NCI-H1092 treated with DMSO at 0.1 percent for 48 hours (cell line): Measurements from ENCODE around the gene NARS2.
"Not testable (repeated sequence)": the region's sequence is repeated elsewhere in the genome, so short reads cannot be mapped to it uniquely, and the experiment has no call there.

Source experiments
- DNase-seq: peaks from one replicate; lab custom pipeline; 2025; lab: John Stamatoyannopoulos, UW

The NARS2 gene

GRCh38 chr11:78576549-78577097 is 2.0 kb upstream of the NARS2 start:
- DNase-seq: peak; percentile 97

DNA sequence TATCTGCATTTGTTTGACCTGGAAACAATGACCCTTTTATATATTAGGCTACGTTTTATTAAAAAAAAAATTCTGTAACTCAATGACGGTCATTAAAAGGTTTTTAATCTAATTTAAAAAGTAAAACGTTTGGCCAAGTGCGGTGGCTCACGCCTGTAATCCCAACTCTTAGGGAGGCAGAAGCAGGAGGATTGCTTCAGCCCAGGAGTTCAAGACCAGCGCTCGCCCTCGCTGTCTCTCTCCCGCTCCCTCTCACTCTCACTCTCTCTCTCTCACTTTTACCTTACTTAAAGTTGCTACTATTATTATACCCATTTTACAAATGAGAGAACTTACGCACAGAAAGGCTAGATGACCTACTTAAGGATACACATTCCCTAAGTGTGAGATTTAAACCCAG is 814 bp upstream of the NARS2 start:
- no peak for DNase-seq

- no peak for DNase-seq
Observed at GRCh38 chr11:78573681-78574080, 983 bp downstream of the NARS2 start.

DNA sequence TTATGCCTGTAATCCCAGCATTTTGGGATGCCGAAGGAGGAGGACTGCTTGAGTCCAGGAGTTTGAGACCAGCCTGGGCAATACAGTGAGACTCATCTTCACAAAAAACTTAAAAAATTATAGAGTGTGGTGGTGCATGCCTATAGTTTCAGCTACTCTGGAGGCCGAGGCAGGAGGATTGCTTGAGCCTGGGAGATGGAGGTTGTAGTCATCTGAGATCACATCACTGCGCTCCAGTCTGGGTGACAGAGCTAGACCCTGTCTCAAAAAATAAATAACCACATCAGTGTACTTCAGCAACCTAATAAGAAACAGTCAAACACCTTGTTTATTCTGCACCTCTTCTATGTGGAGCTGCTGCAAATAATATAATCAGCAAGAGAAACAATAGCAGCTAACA is 1.4 kb downstream of the NARS2 start:
- DNase-seq: no peak

GRCh38 chr11:78572394-78572793 is 2.3 kb downstream of the NARS2 start:
- DNase-seq: no peak

DNA sequence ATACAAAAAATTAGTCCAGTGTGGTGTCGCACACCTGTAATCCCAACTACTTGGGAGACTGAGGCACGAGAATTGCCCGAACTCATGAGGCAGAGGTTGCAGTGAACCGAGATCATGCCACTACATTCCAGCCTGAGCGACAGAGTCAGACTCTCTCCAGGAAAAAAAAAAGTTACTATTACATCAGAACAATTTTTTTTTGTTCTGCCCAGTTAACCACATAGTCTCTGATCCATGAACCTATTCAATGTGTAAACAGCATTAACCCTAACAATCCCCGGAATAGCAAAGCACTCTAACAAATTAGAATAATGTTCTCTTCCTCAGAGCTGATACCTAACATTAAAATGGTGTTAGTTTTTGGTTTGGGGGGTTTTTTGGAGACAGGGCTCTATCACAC is 4.6 kb downstream of the NARS2 start:
- no peak for DNase-seq

DNA sequence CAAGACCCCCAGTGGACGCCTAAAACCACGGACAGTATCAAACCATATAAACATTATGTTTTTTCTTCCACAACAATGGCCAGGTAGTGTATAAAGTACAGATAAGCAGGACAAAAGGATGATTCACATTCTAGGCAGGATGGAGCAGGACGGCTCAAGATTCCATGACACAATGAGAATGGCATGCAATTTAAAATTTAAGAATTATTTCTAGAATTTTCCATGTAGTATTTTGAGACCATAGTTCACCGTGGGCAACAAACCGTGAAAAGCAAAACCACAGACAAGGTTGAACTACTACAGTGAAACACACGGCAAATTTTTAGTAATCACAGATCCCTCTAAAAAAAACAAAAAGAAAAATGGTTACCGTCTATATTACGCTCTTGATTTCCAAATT is 7.5 kb downstream of the NARS2 start:
- DNase-seq: no peak

DNA sequence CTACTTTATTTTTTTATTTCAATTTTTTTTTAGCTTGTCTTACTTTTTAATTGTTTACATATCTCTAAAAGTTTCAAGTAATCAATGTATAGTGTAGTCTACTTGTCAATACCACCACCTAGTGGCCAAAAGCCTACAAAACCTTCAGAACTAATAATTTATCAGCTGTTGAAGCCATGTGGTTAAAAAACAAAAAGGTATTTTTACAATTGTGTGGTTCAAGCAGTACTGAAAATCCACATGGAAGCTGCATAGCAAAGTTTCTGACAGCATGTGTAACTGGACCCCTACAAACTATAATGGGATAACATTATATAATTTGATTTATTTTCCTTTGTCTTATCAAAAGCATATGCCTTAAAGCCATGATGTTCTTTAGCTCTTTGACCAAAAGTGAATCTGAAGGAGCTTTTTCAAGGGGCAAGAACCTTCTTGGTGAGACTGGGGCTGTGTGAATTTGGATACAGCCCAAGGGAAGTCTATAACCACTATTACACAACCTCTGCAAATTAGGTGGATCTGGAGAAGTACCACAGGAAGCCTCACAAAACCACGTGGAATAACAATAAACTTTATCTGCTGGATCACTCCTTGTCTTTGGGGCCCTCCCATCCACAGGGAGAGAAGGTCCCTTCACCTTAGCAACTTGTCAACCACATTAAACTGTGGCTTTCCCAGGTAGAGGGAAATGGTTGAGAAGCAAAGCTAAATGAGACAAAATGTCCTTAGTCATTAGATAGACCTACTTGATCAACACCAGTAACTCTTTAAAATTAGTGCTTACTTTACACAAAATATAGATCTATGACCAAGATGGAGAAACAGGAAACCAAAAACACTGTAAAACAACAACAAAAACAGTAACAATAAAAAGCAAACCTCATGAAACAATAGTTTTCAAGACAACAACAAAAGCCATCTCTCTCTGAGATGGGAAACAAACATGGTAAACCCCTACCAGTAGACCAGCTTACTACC is 9.9 kb downstream of the NARS2 start:
- DNase-seq: peak; percentile 63

DNA sequence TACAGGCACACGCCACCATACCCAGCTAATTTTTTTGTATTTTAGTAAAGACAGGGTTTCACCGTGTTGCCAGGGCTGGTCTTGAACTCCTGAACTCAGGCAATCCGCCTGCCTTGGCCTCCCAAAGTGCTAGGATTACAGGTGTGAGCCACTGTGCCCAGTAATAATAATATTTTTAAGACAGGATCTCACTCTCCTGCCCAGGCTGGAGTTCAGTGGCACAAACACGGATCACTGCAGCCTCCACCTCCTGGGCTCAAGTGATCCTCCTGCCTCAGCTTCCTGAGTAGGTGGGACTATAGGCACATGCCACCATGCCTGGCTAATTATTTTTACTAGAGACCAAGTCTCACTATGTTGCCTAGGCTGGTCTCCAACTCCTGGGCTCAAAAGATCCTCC is 10.6 kb downstream of the NARS2 start:
- DNase-seq: not testable (repeated sequence)

DNA sequence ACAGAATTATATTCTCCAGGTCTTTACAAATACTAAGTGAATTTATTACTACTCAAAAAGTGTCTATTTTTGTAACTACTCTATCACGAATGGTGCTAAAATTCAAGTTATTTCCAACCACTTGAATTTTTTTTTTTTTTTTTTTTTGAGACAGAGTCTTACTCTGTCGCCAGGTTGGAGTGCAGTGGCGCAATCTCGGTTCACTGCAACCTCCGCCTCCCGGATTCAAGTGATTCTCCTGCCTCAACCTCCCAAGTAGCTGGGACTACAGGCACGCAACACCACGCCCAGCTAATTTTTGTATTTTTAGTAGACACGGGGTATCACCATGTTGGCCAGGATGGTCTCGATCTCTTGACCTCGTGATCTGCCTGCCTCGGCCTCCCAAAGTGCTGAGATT is 11.6 kb downstream of the NARS2 start:
- not testable (repeated sequence) for DNase-seq

GRCh38 chr11:78562398-78562797 is 12.3 kb downstream of the NARS2 start:
- no peak for DNase-seq

DNA sequence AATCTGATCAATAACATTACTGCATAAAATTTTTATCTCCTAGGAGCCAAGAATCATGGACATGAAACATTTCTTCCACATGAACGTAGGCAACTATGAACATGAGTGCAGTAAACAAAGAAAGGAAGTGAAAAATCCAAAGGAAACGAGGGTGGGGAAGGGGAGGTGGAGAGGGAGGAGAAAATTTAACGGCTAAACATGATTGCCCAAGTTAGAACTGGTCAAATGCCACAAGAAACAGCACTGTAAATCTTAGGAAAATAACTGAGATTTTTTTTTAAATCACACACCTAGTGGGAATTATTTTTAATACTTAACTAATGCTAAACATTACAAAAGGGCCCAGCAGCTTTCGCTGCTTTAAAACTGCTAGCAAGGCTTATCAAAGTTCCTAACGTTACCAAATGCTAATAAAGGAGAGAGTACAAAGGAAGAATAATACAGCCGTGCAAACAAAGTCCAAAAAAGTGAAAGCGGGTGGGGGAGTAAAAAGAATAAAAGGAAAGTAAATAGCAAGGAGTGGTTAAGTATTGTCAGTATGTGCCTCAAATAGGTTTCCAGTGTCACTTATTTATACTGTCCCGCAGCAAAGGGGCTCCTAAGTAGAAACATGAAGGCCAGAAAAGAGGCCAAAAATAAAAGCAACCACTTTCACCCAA is 13.7 kb downstream of the NARS2 start:
- DNase-seq: no peak

DNA sequence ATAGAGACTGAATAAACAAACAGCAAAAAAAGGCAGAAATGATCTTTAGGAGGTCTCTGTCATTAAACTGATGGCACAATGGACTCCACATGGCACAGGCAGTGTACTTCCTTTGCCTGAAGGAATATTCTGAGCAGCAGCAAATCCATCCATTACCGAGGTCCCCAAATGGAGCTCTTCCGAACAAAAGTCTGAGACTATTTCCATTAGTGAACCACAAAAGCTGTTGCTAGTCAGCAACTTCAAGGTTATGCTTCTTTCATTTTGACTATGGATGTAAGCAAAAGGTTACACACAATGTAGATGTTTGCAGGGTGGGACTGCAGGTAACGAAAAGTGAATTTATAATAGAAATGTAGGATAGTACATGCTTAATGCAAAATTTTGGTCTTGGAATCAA is 14.5 kb downstream of the NARS2 start:
- no peak for DNase-seq

- no peak for DNase-seq
Observed at GRCh38 chr11:78557236-78557635, 17.4 kb downstream of the NARS2 start.

- no peak for DNase-seq
Observed at GRCh38 chr11:78555592-78555991, 19.1 kb downstream of the NARS2 start.

DNA sequence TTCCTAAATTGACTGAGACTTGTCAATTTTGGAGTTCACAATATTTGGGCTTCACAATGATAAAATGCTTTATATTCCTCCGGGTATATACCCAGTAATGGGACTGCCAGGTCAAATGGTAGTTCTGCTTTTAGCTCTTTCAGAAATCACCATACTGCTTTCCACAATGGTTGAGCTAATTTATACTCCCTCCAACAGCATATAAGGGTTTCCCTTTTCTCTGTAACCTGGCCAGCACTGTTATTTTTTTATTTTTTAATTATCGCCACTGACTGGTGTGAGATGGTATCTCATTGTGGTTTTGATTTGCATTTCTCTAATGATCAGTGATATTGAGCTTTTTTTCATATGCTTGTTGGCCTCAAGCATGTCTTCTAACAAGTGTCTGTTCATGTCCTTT is 21.8 kb downstream of the NARS2 start:
- DNase-seq: no peak

DNA sequence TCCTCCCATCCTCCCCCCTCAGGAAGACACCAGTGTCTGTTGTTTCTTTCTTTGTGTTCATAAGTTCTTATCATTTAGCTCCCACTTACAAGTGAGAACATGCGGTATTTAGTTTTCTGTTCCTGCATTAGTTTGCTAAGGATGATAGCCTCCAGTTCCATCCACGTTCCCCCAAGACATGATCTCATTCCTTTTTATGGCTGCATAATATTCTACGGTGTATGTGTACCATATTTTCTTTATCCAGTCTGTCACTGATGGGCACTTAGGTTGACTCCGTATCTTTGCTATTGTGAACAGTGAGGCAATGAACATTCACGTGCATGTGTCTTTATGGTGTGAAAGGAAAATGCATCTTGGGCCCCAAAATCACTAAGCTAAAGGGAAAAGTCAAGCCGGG is 22.5 kb downstream of the NARS2 start:
- DNase-seq: not testable (repeated sequence)

- no peak for DNase-seq
Observed at GRCh38 chr11:78551066-78551465, 23.6 kb downstream of the NARS2 start.

DNA sequence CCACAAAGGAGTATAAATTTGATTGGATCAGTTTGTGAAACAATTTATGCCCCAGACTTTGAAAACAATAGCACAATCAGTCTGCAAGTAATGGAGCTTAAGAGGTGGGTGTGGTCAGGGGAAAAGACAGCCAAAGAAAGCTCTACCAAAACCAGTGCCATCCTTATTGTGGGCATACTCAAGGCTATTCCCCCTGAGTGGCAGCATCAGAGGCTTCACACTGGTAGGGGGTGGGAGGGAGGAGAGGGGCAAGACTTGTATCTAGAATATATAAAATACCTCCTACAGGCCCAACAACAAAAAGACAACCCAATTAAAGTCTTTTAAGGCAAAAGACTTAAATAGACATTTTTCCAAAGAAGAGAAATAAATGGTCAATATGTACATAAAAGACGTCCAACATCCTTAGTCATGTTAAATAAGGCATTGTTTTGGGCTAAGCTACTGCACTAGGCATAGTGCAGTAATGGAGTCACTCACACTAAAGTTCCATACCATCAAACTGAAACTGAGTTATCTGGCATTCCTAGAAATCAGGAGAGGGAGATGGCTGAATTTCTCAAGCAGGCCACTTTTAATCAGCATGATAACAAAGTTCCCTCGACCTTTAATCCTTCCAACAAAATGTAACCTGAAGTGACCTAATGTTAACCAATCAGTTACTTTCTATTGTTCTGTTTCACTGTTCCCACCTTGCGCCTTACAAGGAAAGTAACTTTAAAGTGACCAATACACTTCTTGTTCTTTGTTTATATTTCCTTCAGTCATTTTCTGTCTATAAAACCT is 24.8 kb downstream of the NARS2 start:
- DNase-seq: no peak

DNA sequence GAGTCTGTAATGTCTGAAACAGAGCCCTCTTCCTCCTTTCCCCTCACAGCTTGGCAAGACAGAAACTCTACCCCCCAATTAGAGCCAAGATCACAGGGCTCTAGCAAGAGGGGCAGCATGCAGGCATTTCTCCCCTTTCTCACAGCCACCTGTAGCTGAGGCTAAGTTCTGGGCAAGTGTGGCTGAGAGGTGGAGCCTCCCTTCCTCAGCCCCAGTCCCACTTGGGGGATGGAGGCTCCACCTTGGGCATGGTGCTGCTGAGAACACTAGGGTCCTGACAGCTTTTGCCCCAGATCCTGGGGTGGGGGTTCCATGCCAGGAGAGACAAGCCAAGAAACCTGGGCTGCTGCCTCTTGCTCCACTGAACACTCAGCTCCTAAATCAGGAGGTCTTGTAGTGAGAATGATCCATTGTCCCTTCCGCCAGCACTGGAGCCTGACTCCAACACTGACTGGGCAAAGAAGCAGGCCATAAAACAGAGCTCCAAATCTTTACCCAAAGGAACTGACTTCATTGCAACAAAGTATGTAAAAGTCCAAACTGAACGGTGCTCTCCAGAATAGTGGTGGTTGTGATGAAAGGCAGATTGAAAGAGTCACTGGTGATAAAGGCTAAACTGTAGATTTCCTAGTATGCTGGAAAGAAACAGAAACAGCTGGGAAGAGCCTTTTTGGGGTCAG is 25.6 kb downstream of the NARS2 start:
- no peak for DNase-seq

- no peak for DNase-seq
Observed at GRCh38 chr11:78547931-78548705, 26.5 kb downstream of the NARS2 start.
